Parathyroid adenoma (tissue), 2 donors: ENCODE measurements around the gene ATP4A.
A peak's percentile ranks its signal among the peaks of the same experiment; 100 is the strongest.

Experiments
- H2AFZ ChIP-seq: fragments of 300-600 bp; sonication (generic); one replicate; pipeline ENCODE4 v1.7.0; 2017; ENCODE audit warnings: antibody characterized with exemption, mild to moderate bottlenecking
- H3K27ac ChIP-seq: fragments of 300-600 bp; sonication (generic); one replicate; pipeline ENCODE4 v1.7.0; 2017
- H3K27me3 ChIP-seq: fragments of 300-600 bp; sonication (generic); one replicate; pipeline ENCODE4 v1.7.0; 2017; ENCODE audit warnings: low read length; ENCODE audit not compliant: control insufficient read depth, insufficient read depth
- H3K36me3 ChIP-seq: fragments of 300-600 bp; sonication (generic); one replicate; pipeline ENCODE4 v1.7.0; 2017; ENCODE audit warnings: low read length; ENCODE audit not compliant: control insufficient read depth, insufficient read depth
- H3K4me1 ChIP-seq: fragments of 300-600 bp; sonication (generic); one replicate; pipeline ENCODE4 v1.7.0; 2017; ENCODE audit warnings: control low read depth
- H3K4me2 ChIP-seq: fragments of 300-600 bp; sonication (generic); one replicate; pipeline ENCODE4 v1.7.0; 2017; ENCODE audit warnings: low read length
- H3K4me3 ChIP-seq: fragments of 300-600 bp; sonication (generic); one replicate; pipeline ENCODE4 v1.7.0; 2017; ENCODE audit warnings: low read depth, low read length
- H3K79me2 ChIP-seq: fragments of 300-600 bp; sonication (generic); one replicate; pipeline ENCODE4 v1.7.0; 2017; ENCODE audit warnings: control low read depth
- H3K9ac ChIP-seq: fragments of 300-600 bp; sonication (generic); one replicate; pipeline ENCODE4 v1.7.0; 2017; ENCODE audit warnings: mild to moderate bottlenecking
- H3K9me3 ChIP-seq: fragments of 300-600 bp; sonication (generic); one replicate; pipeline ENCODE4 v1.7.0; 2017; ENCODE audit warnings: low read length; ENCODE audit not compliant: control insufficient read depth
- TF ChIP-seq, protein P1 (sequence below): fragments of 300-600 bp; sonication (generic); IDR thresholded peaks from one replicate; pipeline ENCODE4 v1.7.0; 2017; ENCODE audit warnings: antibody characterized with exemption, mild to moderate bottlenecking
- donor health status: primary hyperparathyroidism.

The ATP4A gene

GRCh38 chr19:35533822-35534392, 29.6 kb downstream of the ATP4A start:
- TF ChIP-seq, protein P1, sequence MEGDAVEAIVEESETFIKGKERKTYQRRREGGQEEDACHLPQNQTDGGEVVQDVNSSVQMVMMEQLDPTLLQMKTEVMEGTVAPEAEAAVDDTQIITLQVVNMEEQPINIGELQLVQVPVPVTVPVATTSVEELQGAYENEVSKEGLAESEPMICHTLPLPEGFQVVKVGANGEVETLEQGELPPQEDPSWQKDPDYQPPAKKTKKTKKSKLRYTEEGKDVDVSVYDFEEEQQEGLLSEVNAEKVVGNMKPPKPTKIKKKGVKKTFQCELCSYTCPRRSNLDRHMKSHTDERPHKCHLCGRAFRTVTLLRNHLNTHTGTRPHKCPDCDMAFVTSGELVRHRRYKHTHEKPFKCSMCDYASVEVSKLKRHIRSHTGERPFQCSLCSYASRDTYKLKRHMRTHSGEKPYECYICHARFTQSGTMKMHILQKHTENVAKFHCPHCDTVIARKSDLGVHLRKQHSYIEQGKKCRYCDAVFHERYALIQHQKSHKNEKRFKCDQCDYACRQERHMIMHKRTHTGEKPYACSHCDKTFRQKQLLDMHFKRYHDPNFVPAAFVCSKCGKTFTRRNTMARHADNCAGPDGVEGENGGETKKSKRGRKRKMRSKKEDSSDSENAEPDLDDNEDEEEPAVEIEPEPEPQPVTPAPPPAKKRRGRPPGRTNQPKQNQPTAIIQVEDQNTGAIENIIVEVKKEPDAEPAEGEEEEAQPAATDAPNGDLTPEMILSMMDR, result no peak
- no peaks in the 10 kb centered on the region for H3K36me3 ChIP-seq
- H3K9ac ChIP-seq, result no peak overlapping the region
- H3K27me3 ChIP-seq, result no peaks in the 10 kb centered on the region
- H2AFZ ChIP-seq, result peak overlapping the region; percentile 28
- no peak overlapping the region for H3K27ac ChIP-seq
- no peak overlapping the region for H3K4me3 ChIP-seq
- H3K4me2 ChIP-seq, result peak overlapping the region; percentile 52
- peaks cover 2% of the 10 kb centered on the region for H3K4me1 ChIP-seq
- no peaks in the 10 kb centered on the region for H3K79me2 ChIP-seq
- no peaks in the 10 kb centered on the region for H3K9me3 ChIP-seq

GRCh38 chr19:35533201-35533821, 30.1 kb downstream of the ATP4A start, which contains the start of gene GAPDHS:
TSS of gene GAPDHS (plus strand) at chr19:35533456. CDS start at chr19:35533528, 72 bp downstream.
- Histone ChIP-seq H3K27ac (no peak within 1 kb of the TSS), H3K27me3 (no peaks in the 10 kb centered on the region)

GRCh38 chr19:35531291-35531690, 32.2 kb downstream of the ATP4A start:
- no peak overlapping the region for H3K9ac ChIP-seq
- H3K36me3 ChIP-seq, result no peaks in the 10 kb centered on the region
- H3K27ac ChIP-seq, result no peak overlapping the region
- peaks cover 2% of the 10 kb centered on the region for H3K4me1 ChIP-seq
- no peak overlapping the region for H2AFZ ChIP-seq
- no peaks in the 10 kb centered on the region for H3K27me3 ChIP-seq
- H3K79me2 ChIP-seq, result no peaks in the 10 kb centered on the region
- H3K9me3 ChIP-seq, result no peaks in the 10 kb centered on the region
- no peak overlapping the region for H3K4me2 ChIP-seq
- TF ChIP-seq, protein P1, result no peak
- H3K4me3 ChIP-seq, result no peak overlapping the region

More at GRCh38 chr19:35533201-35533821, 30.1 kb downstream of the ATP4A start, which contains the start of gene GAPDHS:
- Histone ChIP-seq H3K4me3 (no peak within 1 kb of the TSS), H3K36me3 (no peaks in the 10 kb centered on the region), H3K9ac (no peak within 1 kb of the TSS), H3K4me2 (peak within 1 kb of the TSS; percentile 52), H3K79me2 (no peaks in the 10 kb centered on the region), H3K9me3 (no peaks in the 10 kb centered on the region), H2AFZ (peak within 1 kb of the TSS; percentile 28), H3K4me1 (peaks cover 2% of the 10 kb centered on the region)
- TF ChIP-seq, protein P1, result no peak

DNA sequence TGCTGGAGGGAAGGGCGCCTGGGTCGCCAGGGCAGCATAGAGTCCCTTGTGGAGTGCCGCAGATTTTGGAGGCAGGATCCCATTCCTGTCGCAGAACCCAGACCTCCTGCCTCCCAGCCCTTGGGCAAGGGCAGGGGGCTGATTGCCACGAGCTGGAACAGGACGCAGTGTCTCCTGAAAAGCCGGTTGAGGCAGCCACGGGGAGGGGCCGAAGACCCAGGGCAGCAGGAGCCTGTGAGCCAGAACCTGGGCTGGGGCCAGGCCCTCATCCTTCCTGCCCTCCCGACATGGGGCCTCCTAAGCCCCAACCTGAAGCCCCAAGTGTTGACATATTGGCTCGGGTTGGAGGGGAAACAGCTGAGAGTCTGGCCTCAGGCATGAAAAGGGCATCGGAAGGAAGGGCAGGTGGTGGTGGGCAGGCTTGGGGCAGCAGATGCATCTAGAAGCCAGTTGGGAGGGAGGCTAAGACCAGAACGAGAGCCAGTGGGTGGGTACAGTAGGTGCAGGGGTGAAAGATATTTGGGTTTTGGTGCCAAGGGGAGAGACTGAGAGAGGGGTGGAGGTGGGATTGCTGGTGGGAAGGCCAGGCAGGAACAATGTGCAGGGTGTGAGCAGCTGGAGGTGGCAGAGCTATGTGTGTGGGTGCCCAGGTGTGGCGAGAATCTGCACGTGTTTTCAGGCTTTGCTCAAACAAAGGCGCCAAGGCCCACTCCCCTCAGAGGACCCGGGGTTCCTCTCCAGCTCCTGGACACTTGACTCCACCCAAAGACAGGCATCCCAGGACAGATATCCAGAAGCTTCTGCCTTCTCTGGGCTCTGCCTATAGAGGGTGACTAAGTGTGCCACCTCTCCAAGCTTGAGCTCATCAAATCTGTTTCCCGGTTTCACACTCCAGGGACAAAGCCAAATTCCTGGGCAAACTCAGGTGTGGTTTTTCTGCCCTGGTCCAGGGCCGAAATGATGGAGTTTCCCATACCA, 33.9 kb downstream of the ATP4A start:
- Histone ChIP-seq H3K27ac (no peak overlapping the region), H3K9ac (no peak overlapping the region), H2AFZ (no peak overlapping the region), H3K4me3 (no peak overlapping the region), H3K27me3 (no peaks in the 10 kb centered on the region), H3K36me3 (no peaks in the 10 kb centered on the region), H3K9me3 (no peaks in the 10 kb centered on the region), H3K4me1 (peaks cover 2% of the 10 kb centered on the region), H3K4me2 (no peak overlapping the region), H3K79me2 (no peaks in the 10 kb centered on the region)
- TF ChIP-seq, protein P1, result no peak
